NCI-H524 (cell line): ENCODE data around the gene AKT1.
"Not testable (repeated sequence)": the region's sequence is repeated elsewhere in the genome, so short reads cannot be mapped to it uniquely, and the experiment has no call there.

Experiments used
- DNase-seq, 2 experiments: peaks; one replicate each; lab custom pipeline; 2025; lab: John Stamatoyannopoulos, UW

AKT1 gene

DNA sequence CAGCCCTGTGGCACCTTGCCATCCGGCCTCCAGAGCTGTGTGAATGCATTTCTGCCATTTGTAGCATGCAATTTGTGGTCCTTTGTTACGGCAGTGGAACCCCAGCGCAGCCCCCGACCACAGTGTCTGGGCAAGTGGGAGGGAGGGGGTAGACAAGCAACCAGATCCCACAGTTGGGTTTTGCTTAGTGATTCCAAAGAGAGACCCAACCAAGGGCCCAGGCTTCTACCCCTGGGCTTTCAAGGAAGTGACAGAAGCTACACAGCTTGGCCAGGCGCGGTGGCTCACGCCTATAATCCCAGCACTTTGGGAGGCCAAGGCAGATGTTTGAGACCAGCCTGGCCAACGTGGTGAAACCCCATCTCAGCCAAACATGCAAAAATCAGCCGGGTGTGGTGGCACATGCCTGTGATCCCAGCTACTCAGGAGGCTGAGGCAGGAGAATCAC is 23.2 kb upstream of the AKT1 start:
- DNase-seq, result no peak

DNA sequence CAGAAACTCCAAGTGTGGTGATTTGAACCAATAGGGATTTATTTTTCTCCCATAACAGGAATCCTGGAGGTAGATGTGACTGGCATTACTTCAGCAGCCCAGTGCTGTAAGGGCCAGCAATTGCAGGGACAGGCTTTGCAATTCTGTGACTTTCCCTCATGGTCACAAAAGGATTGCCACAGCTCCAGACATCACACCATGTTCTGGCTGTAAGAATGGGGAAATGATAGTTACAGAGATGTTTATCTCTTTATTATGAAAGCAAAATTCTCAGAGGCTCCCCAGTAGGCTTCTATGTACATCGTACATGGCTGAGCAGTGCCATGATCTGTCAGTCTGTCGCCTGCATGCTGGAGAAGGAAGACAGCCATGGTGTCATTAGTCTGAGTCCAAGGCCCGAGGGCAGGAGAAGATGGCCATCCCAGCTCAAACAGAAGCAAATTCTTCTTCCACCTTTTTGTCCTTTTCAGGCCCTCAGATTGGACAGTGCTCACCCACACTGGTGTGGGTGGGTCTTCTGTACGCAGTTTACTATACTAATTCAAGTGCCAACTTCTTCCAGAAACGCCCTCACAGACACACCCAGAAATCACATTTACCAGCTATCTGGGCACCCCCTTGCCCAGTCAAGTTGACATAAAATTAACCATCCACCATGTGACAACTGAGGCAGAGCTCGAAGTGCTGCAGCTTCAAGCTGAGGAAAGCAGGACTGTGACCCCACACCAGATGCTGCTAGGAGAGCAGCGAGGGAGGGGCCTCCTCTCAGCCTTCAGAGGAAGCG is 22.6 kb upstream of the AKT1 start:
- DNase-seq, result no peak

DNA sequence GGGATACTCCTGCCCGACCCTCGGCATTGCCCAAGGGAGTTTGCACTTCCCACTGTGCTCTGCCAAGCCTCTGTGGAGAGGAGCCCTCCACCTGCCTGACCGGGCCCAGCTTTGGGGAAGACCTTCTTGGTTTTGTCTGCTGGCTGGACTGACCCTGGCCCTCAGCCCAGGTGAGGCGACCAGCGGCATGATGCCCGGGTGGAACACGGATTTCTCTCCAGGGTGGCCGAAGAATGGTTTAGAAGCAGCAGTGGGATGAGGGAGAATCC is 21.0 kb upstream of the AKT1 start:
- DNase-seq, result no peak

DNA sequence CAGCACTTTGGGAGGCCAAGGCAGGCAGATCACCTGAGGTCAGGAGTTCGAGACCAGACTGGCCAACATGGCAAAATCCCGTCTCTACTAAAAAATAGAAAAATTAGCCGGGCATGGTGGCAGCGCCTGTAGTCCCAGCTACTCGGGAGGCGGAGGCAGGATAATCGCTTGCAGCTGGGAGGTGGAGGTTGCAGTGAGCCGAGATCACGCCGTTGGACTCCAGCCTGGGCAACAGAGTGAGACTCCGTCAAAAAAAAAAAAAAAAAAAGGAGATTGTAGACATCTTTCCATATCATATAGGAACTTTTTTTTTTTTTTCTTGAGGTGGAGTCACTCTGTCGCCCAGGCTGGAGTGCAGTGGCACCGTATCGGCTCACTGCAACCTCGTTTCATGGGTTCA is 19.2 kb upstream of the AKT1 start:
- not testable (repeated sequence) for DNase-seq

DNA sequence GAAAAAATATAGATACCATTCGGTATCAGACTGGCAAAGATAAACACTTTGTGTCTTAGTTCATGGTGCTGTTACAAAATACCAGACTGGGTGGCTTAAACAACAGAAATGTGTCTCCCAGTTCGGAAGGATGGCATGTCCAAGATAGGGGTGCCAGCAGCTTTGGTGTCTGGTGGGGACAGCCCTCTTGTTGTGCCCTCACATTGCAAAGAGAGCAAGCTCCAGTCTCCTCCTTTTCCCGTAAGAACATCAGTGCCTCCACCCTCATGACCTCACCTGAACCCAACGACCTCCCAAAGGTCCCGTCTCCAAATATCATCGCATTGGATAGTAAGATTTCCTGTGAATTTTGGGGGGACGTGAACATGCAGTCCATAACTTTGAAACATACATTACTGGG is 17.7 kb upstream of the AKT1 start:
- DNase-seq, result no peak

DNA sequence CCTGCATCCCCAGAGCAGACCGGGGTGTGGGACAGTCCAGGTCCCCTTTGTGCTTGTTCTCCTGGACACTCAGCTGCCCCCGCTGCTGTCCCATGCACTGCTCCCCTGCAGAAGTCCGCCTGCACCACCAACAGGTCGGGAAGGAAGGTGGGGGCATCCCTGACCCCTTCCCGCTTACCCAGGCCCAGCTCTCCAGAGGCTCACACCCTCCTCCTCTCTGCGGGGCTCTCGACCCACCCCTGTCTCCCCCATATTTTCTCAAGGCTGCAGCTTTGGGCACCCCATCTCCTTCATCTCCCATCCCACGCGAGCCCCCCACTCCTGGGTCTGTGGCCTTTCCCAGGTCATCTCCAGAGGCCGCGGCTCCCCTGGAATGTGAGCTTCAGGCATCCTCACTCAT is 14.8 kb upstream of the AKT1 start:
- no peak for DNase-seq

DNA sequence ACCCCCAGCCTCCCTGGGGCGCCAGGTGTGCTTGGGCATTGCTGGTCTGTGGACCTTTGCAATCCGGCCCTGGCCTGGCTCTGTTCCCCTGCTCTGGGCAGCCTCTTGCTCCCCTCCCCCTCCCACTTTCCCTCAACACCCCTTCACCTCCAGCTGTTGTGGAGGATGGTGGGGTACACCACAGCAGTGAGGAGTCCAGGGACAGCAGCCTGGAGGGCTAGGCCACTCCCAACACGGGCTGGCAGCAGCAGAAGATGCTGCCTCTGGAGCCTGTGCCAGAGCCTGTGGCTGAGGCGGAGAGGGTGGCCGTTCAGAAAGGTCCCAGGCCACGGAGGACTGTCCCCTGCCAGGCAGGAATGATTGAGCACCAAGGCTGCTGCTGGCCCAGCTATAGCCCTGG is 12.9 kb upstream of the AKT1 start:
- no peak for DNase-seq

DNA sequence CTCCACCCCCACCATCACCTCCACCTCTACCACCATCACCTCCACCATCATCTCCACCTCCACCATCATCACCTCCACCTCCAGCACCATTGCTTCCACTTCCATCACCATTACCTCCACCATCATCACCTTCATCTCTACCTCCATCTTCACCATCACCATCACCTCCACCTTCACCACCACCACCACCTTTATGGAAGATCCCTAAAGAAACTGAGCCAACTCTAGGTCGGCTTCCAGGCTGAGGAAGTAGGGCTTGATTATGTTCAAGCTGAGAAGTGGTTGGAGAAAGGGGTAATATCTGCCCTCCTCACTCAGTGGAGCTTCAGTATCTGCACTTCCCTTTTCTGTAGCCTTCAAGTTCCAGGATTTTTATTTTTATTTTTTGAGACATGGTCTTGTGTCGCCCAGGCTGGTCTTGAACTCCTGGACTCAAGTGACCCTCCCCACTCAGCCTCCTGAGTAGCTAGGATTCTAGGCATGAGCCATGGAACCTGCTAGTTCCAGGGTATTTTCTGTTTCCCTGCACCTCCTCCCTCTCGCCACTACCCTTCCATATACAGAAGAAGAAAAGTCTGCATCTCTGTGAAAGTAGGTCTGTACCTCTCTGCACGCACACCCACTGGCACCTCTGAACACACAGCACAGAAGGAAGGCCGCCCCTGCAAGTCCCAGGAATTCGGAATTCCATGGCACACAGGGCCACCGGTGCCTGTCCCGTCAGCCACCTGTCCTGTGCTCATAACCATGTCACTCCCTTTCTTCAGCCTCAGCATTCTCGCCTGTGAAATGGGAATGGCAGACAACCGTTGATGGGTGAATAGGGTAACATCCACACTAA is 11.3 kb upstream of the AKT1 start:
- no peak for DNase-seq

DNA sequence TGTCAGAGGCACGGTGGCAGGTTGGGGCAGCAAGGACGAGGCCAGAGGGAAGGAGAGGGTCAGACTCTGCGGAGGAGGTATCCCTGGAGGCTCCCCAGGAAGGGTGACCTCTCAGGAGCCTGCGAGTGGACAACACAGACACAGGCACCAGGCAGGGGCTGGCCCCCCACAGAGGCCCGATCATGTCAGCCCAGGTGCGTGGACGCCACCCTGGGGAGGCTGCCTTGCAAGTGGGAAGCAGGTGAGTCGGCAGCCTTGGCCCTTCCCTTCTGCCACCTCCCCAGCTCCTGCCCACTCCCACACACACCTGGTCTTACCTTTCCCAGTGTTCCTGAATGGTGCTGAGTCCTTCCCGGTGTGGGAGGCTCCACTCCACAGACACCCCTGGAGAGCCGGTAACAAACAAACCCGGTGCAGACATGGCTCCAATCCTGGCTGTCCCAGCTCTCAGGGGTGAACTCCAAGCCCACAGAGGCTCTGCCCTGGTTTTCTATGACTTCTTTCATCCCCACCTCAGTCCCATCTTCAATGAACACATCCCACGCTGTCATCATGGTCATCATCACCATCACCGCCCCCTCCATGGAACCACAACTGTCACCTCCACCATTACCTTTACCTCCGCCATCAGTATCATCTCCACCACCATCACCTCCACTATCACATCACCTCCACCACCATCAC is 10.5 kb upstream of the AKT1 start:
- no peak for DNase-seq

DNA sequence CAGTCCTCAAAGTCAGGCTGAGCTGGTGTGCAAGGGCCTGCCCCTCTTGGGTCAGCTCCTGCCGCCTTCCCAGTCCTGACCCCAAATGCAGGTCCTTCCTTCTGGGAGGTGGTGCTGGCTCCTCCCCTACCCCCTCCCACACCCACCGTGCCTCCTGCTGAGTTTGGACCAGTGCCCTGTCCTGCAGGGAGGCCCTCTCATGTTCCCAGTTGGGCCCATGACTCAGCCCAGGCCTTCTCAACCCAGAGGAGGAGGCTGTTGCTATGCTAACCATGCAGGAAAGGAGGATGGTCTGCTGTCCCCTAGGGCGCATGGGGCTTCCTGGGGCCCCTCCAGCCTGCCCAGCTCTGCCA is 9.8 kb upstream of the AKT1 start:
- no peak for DNase-seq

DNA sequence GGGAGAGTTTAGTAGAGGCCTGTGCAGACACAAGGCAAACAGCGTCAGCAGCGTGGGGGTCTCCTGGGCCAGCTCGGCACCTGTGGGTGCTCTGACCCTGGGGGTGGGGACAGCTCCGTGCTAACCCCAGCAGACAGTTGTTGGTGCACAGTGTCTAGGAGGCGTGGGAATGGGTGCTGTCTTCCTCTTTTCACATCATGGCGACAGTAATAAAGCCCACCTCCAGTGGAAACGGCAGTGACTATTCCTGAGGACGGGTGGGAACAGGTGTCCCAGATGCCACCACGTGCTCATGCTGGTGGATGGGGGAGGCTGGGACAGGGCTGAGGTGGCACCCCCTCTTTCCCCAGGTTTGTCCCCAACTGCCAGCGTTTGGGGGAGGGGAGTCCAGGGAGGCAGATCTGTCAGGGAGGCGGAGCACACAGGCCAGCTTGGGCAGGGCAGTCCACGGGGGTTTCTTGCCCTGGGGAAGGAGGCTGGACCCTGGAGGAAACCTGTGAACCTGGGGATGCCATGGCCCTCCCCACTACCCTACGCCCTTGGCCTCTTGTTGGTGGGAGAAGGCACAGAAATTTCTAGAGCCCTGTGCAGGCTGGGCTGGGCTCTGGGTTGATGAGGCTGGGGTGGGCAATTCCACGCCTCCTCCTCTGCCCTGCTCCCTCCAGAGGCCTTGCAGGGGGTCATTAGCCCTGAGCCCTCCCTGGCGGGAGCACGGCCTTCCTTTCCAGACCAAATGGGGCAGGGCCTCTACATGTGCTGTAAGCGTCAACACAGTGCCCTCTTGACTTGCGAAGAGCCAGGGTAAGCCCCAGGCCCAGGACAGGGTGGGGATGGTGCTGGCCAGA is 9.2 kb upstream of the AKT1 start:
- no peak for DNase-seq

DNA sequence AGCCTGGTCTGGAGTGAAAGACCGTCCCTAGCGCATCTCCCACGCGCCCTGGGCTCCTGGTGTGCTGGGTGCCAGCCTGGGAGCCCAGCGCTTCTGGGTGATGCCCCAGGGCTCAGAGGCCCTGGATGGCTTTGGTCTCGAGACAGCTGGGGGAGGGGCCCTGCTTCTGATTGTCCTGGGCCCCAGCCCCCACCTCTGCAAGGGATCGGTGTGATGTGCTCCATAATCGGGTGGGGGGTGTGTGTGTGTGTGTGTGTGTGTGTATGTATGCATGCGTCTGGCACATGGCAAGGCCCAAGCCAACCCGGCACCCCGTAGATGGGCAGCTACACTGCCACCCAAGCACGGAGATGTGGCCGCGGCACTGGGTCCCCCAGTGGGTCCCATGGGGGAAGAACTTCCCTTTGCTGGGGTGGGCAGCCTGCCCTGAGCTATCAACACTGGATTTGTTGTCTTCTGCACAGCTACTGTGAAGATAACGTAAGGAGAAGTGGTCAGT is 8.4 kb upstream of the AKT1 start:
- DNase-seq, result no peak

DNA sequence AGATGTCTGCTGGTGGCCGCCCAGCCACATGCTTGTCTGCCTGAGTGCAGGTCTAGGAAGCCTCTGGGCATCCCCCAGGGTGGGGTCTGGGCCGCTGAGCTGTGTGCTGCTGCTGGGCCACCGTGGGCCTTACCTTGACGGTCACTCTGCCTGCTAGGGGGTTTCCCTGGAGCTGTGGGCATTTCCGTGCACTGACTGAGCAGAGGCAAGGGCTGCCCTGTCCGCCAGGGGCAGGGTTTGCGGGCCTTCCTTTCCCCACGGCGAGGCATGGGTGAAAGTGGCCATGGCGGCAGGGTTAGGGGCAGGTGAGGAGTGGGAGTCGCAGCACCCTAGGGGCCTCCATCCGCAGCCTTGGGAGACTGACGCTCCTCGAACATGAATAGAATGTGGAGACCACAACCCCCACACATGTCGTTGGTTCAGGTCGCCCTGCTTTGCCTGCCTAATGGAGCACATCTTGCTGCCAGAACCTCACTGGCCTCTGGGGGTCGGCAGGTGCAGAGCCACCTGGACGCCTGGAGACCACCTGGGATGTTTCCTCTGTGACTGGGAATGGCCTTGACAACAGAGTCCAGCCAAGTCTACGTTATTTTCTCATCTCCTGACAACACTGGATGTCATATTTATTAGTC is 7.8 kb upstream of the AKT1 start:
- peak in 1 of 2 experiments; percentile 68 for DNase-seq

DNA sequence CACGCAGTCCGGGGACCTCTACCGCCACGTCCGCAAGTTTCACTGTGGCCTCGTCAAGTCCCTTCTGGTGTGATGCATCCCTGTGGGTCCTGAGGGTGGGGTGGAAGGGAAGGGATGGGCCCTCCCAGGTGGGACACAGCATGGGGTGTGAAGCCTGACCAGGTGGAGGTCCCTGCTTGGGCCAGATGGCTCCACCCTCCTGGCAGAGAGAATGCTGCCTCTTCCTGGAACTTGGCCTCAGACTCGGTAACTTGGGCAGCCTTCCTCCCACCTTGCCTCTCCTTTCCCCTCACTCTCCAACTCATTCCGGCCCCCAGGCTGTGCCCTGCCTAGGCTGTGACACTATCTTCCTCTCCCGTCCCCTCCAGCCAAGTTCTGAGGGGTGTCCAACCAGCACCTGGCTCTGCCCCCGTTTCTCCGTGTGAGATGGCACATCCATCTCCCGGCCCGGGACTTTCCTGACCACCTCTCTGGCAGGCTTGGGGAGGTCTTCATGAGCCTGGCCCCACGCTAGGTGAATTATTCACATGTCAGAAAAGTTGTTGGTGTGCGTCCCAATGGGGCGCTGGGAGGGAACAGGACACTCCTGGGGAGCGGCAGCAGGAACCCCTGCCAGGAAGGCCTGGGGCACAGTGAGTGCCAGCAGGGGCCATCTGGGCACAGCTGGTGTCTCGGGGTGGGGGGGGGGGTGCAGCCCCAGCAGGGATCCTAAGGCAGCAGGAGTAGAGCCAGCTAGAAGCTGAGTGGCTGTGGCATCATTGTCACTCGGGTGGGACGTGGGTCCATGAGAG is 7.0 kb upstream of the AKT1 start:
- peak; percentile 37 to 68 for DNase-seq

DNA sequence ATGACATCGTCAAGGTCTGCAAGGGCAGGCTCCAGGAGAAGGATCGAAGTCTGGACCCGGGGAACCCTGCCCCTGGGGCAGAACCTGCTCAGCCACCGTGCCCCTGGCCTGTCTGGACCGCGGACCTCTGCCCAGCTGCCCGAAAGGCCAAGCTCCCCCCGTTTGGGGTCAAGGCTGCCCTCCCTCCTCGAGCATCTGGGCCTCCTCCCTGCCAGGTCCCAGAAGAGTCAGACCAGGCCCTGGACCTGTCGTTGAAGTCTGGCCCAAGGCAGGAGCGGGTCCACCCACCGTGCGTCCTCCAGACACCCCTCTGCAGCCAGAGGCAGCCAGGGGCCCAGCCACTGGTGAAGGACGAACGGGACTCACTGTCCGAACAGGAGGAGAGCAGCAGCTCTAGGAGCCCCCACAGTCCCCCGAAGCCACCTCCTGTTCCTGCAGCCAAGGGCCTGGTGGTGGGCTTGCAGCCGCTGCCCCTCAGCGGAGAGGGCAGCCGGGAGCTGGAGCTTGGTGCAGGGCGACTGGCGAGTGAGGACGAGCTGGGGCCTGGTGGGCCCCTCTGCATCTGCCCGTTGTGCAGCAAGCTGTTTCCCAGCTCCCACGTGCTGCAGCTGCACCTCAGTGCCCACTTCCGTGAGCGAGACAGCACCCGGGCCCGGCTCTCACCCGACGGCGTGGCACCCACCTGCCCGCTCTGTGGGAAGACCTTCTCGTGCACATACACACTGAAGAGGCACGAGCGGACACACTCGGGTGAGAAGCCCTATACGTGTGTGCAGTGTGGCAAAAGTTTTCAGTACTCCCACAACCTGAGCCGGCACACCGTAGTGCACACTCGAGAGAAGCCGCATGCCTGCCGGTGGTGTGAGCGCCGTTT is 6.2 kb upstream of the AKT1 start:
- DNase-seq, result peak in 1 of 2 experiments; percentile 40

DNA sequence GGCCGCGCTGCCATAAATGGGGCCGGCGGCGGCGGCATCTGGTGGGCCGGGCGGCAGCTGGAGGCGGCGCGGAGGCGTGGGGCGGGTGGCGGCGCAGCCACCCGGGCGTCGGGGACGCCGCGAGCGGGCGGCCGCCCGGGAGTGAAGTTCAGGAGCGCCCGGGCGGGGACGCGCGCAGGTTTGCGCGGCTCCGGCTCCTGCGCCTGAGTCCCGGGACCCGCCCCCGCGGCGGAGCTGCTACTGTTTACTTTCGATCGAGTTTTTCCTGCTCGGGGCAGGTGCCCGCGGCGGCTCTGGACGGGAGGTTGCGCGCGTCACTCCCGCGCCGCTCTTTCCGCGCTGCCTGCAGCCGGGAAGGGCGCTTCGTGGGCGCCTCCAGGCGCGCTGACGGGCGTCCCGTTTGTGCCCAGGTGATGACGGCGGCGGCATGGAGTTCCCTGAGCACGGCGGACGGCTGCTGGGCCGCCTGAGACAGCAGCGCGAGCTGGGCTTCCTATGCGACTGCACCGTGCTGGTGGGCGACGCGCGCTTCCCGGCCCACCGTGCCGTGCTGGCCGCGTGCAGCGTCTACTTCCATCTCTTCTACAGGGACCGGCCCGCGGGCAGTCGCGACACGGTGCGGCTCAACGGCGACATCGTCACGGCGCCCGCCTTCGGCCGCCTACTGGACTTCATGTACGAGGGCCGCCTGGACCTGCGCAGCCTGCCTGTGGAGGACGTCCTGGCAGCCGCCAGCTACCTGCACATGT is 5.4 kb upstream of the AKT1 start, which contains the start of gene ZBTB42:
Gene ZBTB42, plus strand, starts transcription at position 331 of the 749 bp plus-strand sequence. Its CDS starts 97 bp downstream, at position 428.
- peak in 1 of 2 experiments; percentile 27 for DNase-seq

DNA sequence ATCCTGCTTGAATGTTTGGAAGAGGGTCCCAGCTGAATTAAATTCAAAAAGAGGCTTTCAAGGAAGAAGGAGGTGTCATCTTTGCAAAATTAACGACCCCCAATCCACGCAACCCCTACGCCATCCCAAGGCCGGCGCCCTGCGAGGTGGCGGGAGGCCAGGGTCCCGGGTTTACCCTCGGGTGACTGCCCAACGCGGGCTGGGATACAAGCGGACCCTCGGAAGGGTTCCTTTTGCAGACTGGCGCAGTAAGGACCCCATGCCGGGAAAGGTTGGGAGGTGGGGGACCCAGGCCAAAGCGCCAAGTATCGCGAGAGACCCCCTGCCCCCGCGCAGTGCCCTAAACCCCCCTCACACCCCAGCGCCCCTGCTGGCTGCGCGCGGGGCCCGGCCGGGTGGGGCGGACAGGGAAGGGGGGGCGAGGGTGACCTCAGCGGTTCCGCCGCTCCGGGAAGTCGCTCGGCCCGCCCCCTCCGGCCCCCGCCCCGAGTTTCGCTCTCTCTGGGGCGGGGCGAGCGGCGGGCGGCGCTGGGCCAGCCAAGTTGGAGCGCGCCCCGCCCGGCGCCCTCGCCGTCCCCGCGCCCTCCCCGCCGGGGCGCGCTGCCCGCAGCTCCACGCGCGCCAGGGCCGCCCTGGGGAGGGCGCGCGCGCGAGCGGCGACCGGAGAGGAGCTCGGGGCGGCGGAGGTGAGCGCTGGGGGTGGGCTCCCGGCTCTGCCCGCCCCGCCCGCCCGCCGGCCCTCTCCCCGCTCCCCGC is 4.6 kb upstream of the AKT1 start:
- DNase-seq, result peak; percentile 32 to 62
